CD4-positive, alpha-beta T cell (primary cell): ENCODE data around the gene PEDS1. TPM values are rescaled to one million over a fixed set of nuclear protein-coding genes. Genes with fewer than 3 reads are reported as not detected.
"Not testable (repeated sequence)": the region's sequence is repeated elsewhere in the genome, so short reads cannot be mapped to it uniquely, and the experiment has no call there.

ENCODE experiments used
- ATAC-seq: fragments of 200-7000 bp; cut with Tn5 transposase; one replicate; pipeline ENCODE4 v1.10.0; 2022; ENCODE audit warnings: mild to moderate bottlenecking; ENCODE audit not compliant: poor library complexity
- CTCF ChIA-PET: fragments of 350-600 bp; sonication (Branson Sonifier 250); formaldehyde crosslinking; loops from one replicate; lab custom pipeline; 2021; ENCODE audit warnings: antibody characterized with exemption, inconsistent platforms; lab: Charles Lee
- POLR2A ChIA-PET: fragments of 350-600 bp; sonication (Branson Sonifier 250); formaldehyde crosslinking; loops from one replicate; lab custom pipeline; 2021; ENCODE audit warnings: antibody characterized with exemption, inconsistent platforms; lab: Charles Lee
- DNase-seq, 14 experiments: peaks; one replicate each; pipeline ENCODE4 v3.0.0-alpha.2; 2013 to 2020; ENCODE audit warnings: mixed read lengths in 2 of 14
- H3K27ac ChIP-seq, 2 donors: one replicate each; pipeline versions ENCODE4 v1.5.1 to v1.7.0; 2013; ENCODE audit warnings: low read length in 2 of 2, low read depth in 1 of 2, mild to moderate bottlenecking in 1 of 2
- H3K27me3 ChIP-seq, 2 experiments: 1 replicate in 1 of 2; 2 replicates in 1 of 2; pipeline versions ENCODE4 v1.6.1 to v1.7.0; 2013; ENCODE audit warnings: low read length in 2 of 2, control low read depth in 1 of 2, mild to moderate bottlenecking in 1 of 2, moderate library complexity in 1 of 2; ENCODE audit not compliant: insufficient read depth in 2 of 2, control insufficient read depth in 1 of 2
- H3K36me3 ChIP-seq: one replicate; pipeline ENCODE4 v1.6.1; 2013; ENCODE audit warnings: low read length, control low read depth; ENCODE audit not compliant: insufficient read depth
- H3K4me1 ChIP-seq: one replicate; pipeline ENCODE4 v1.6.1; 2013; ENCODE audit warnings: low read length, control low read depth; ENCODE audit not compliant: insufficient read depth
- H3K4me3 ChIP-seq: one replicate; pipeline ENCODE4 v1.5.1; 2013; ENCODE audit warnings: mild to moderate bottlenecking, low read length, moderate library complexity
- H3K9me3 ChIP-seq, 2 experiments: 1 replicate in 1 of 2; 2 replicates in 1 of 2; pipeline versions ENCODE4 v1.6.1 to v1.7.0; 2013; ENCODE audit warnings: low read length in 2 of 2, mild to moderate bottlenecking in 2 of 2, control low read depth in 1 of 2, moderate library complexity in 1 of 2; ENCODE audit not compliant: control insufficient read depth in 1 of 2, insufficient read depth in 1 of 2
- H3K27ac Mint-ChIP-seq: one replicate; pipeline ENCODE4 v1.8.0; 2020; ENCODE audit warnings: mixed read lengths
- H3K27me3 Mint-ChIP-seq: one replicate; pipeline ENCODE4 v1.8.0; 2021; ENCODE audit warnings: mixed read lengths
- H3K36me3 Mint-ChIP-seq: one replicate; pipeline ENCODE4 v1.8.0; 2021; ENCODE audit warnings: low read depth, mixed read lengths
- H3K4me1 Mint-ChIP-seq: one replicate; pipeline ENCODE4 v1.8.0; 2021; ENCODE audit warnings: low read depth, mixed read lengths
- H3K4me3 Mint-ChIP-seq: one replicate; pipeline ENCODE4 v1.8.0; 2020; ENCODE audit warnings: mild to moderate bottlenecking, mixed read lengths
- H3K9me3 Mint-ChIP-seq: one replicate; pipeline ENCODE4 v1.8.0; 2020; ENCODE audit warnings: mixed read lengths
- CTCF ChIP-seq: fragments of 200-600 bp; IDR thresholded peaks from one replicate; pipeline ENCODE4 v1.8.0; 2022; ENCODE audit warnings: antibody characterized with exemption, mild to moderate bottlenecking
- intact Hi-C, 2 experiments: fragments of 100-400 bp; cut with DNase I in 1 of 2; cut with micrococcal nuclease in 1 of 2; formaldehyde crosslinking; loops; one replicate each; pipeline versions ENCODE4 v1.15.1 to v1.9.0; 2023 to 2025; cut with DNase I, micrococcal nuclease
- total RNA-seq, 174 experiments: library from RNA in 2 of 174; stranded (reverse) in 2 of 174; gene quantifications; one replicate each; pipeline ENCODE4 v1.2.3 and lab custom pipeline; 2021 to 2026

The PEDS1 gene
- total RNA-seq, 2 experiments from 2014 or later: 21.3 to 21.9 TPM

GRCh38 chr20:50107086-50107660, 46.4 kb downstream of the PEDS1 start:
- Mint-ChIP-seq H3K27ac (peak overlapping the region; percentile 54), H3K36me3 (peaks cover 45% of the 10 kb centered on the region), H3K9me3 (no peaks in the 10 kb centered on the region), H3K27me3 (no peaks in the 10 kb centered on the region), H3K4me1 (peaks cover 75% of the 10 kb centered on the region), H3K4me3 (peak overlapping the region; percentile 54)
- H3K9me3 ChIP-seq: no peaks in the 10 kb centered on the region
- peaks cover 13% of the 10 kb centered on the region for H3K36me3 ChIP-seq
- no peak overlapping the region for H3K27ac ChIP-seq
- no peak for TF ChIP-seq CTCF
- no peak overlapping the region for H3K4me3 ChIP-seq
- intact Hi-C loops: no loop called here
- ChIA-PET POLR2A (interaction anchor here (1.7 kb wide), 1 partner anchor 14 kb away, joined by 4 read pairs; no protein-coding TSS in a partner anchor), CTCF (interaction anchor here (0.7 to 1.0 kb wide), 3 partner anchors 10 to 62 kb away, joined by 3 to 4 read pairs (median 4); no protein-coding TSS in a partner anchor)
- DNase-seq: no peak
- H3K27me3 ChIP-seq: no peaks in the 10 kb centered on the region
- peaks cover 71% of the 10 kb centered on the region for H3K4me1 ChIP-seq
- ATAC-seq: no peak

GRCh38 chr20:50106669-50107068, 46.9 kb downstream of the PEDS1 start:
- ChIA-PET POLR2A (interaction anchor here (0.8 to 1.7 kb wide), 3 partner anchors 9 to 14 kb away, joined by 3 to 4 read pairs (median 3); no protein-coding TSS in a partner anchor), CTCF (interaction anchor here (0.6 to 1.7 kb wide), 5 partner anchors 9 to 517 kb away, joined by 3 to 5 read pairs (median 4); no protein-coding TSS in a partner anchor)
- H3K4me1 ChIP-seq: peaks cover 69% of the 10 kb centered on the region
- peaks cover 13% of the 10 kb centered on the region for H3K36me3 ChIP-seq
- H3K27ac Mint-ChIP-seq, H3K27me3 ChIP-seq, H3K9me3 Mint-ChIP-seq, H3K4me3 Mint-ChIP-seq, H3K9me3 ChIP-seq, H3K4me3 ChIP-seq, intact Hi-C loops, H3K27ac ChIP-seq, ATAC-seq, DNase-seq, H3K27me3 Mint-ChIP-seq: not testable (repeated sequence)
- H3K36me3 Mint-ChIP-seq: peaks cover 48% of the 10 kb centered on the region
- H3K4me1 Mint-ChIP-seq: peaks cover 75% of the 10 kb centered on the region

Other genes with a start within 250 kb of the PEDS1 start
- 10 to 100 TPM; 16.0 to 16.4 TPM for gene SPATA2, start 238.2 kb downstream of the PEDS1 start, total RNA-seq
- gene RNF114, start 217.3 kb downstream of the PEDS1 start, total RNA-seq: 100 to 1,000 TPM; 129 to 132 TPM
- 1 to 10 TPM; 1.7 to 2.5 TPM for gene SNAI1, start 170.7 kb downstream of the PEDS1 start, total RNA-seq
- gene UBE2V1, start 40.6 kb downstream of the PEDS1 start, total RNA-seq: 100 to 1,000 TPM; 115 to 140 TPM
- gene CEBPB, start 37.1 kb upstream of the PEDS1 start, total RNA-seq: 10 to 100 TPM; 40.7 to 43.9 TPM